HEK293T (cell line): ENCODE data around the gene PATZ1.

ENCODE experiments used
- BHLHE40 ChIP-seq: fragments of 450-650 bp; IDR thresholded peaks from 2 replicates; pipeline ENCODE4 v1.6.1; 2016; ENCODE audit warnings: mild to moderate bottlenecking, moderate library complexity, borderline replicate concordance
- ELF4 ChIP-seq: fragments of 450-650 bp; IDR thresholded peaks from 2 replicates; pipeline ENCODE4 v1.6.1; 2017; ENCODE audit warnings: antibody characterized with exemption
- FOXA1 ChIP-seq: fragments of 450-650 bp; IDR thresholded peaks from 2 replicates; pipeline ENCODE4 v1.6.1; 2016; ENCODE audit warnings: mild to moderate bottlenecking
- FOXK2 ChIP-seq: fragments of 450-650 bp; IDR thresholded peaks from 2 replicates; pipeline ENCODE4 v1.6.1; 2016; ENCODE audit warnings: mild to moderate bottlenecking
- LEF1 ChIP-seq: fragments of 450-650 bp; IDR thresholded peaks from 2 replicates; pipeline ENCODE4 v1.6.1; 2017; ENCODE audit warnings: mild to moderate bottlenecking, borderline replicate concordance
- NFRKB ChIP-seq: fragments of 450-650 bp; IDR thresholded peaks from 2 replicates; pipeline ENCODE4 v1.6.1; 2016; ENCODE audit warnings: mild to moderate bottlenecking, moderate library complexity
- TARDBP ChIP-seq: fragments of 450-650 bp; IDR thresholded peaks from 2 replicates; pipeline ENCODE4 v1.6.1; 2016
- TF ChIP-seq, protein P1 (sequence below): fragments of 450-650 bp; IDR thresholded peaks from 2 replicates; pipeline ENCODE4 v1.6.1; 2016

DNA sequence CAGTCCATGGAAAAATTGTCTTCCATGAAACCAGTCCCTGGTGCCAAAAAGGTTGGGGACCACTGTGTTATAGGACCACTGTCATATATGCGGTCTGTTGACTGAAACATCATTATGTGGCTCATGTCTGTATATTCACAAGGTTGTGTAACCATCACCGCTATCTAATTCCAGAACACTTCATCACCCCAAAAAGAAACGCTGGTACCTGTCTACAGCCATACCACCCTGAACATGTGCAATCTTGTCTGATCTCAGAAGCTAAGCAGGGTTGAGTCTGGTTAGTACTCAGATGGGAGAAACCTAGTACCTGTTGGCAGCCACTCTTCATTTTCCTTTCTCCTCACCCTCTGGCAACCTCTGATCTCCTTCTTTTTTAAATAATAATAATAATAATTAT is 41.0 kb downstream of the PATZ1 start:
- TF ChIP-seq TARDBP (no peak), BHLHE40 (no peak), LEF1 (no peak), ELF4 (no peak), FOXA1 (no peak), FOXK2 (no peak), NFRKB (no peak)
- TF ChIP-seq, protein P1, sequence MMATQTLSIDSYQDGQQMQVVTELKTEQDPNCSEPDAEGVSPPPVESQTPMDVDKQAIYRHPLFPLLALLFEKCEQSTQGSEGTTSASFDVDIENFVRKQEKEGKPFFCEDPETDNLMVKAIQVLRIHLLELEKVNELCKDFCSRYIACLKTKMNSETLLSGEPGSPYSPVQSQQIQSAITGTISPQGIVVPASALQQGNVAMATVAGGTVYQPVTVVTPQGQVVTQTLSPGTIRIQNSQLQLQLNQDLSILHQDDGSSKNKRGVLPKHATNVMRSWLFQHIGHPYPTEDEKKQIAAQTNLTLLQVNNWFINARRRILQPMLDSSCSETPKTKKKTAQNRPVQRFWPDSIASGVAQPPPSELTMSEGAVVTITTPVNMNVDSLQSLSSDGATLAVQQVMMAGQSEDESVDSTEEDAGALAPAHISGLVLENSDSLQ = no peak
